Peyer's patch (tissue), 4 donors: ENCODE data around the gene CDH12.

ENCODE experiments used
- CTCF ChIP-seq, 6 experiments: fragments of 450-650 bp in 4 of 6; fragments of 200-600 bp in 2 of 6; sonication (generic) in 1 of 6; IDR thresholded peaks; one replicate each; pipeline ENCODE4 v1.5.1; 2017 to 2019; ENCODE audit warnings: antibody characterized with exemption in 6 of 6, mild to moderate bottlenecking in 3 of 6, moderate library complexity in 1 of 6
- POLR2A ChIP-seq, 2 donors: fragments of 450-650 bp; IDR thresholded peaks; one replicate each; pipeline ENCODE4 v1.5.1; 2017; ENCODE audit warnings: antibody characterized with exemption in 2 of 2, mild to moderate bottlenecking in 2 of 2, moderate library complexity in 2 of 2

GRCh38 chr5:22591461-22591860 is 261.7 kb downstream of the CDH12 start:
- TF ChIP-seq CTCF (IDR thresholded peaks at IDR 0.05) (no peak), POLR2A (IDR thresholded peaks at IDR 0.05) (no peak)
